Fibroblast of peridontal ligament (primary cell): ENCODE data around the gene DPM3.
"Not testable (repeated sequence)": the region's sequence is repeated elsewhere in the genome, so short reads cannot be mapped to it uniquely, and the experiment has no call there.

ENCODE experiments used
- DNase-seq: peaks from one replicate; pipeline ENCODE4 v3.0.0-alpha.2; 2010; ENCODE audit errors: extremely low read depth

The DPM3 gene

GRCh38 chr1:155175281-155175926 is 35.1 kb upstream of the DPM3 start:
- DNase-seq = no peak

- peak; percentile 16 for DNase-seq
Observed at GRCh38 chr1:155174324-155175280, 34.3 kb upstream of the DPM3 start.

- DNase-seq = peak; percentile 37
Observed at GRCh38 chr1:155173478-155174323, 33.4 kb upstream of the DPM3 start, which contains the start of gene TRIM46. TRIM46 (plus strand) TSS chr1:155173849; CDS start chr1:155173967, 118 bp downstream.

- DNase-seq = peak; percentile 96
Observed at GRCh38 chr1:155172732-155173477, 32.6 kb upstream of the DPM3 start, which contains the start of gene KRTCAP2. KRTCAP2 (minus strand) TSS chr1:155173304; CDS start chr1:155173224, 80 bp downstream.

GRCh38 chr1:155171836-155172731 is 31.8 kb upstream of the DPM3 start:
- no peak for DNase-seq

GRCh38 chr1:155170806-155171205 is 30.5 kb upstream of the DPM3 start:
- DNase-seq = no peak

- DNase-seq = no peak
Observed at GRCh38 chr1:155170101-155170785, 29.9 kb upstream of the DPM3 start.

GRCh38 chr1:155169541-155169940 is 29.2 kb upstream of the DPM3 start:
- DNase-seq = no peak

- DNase-seq = no peak
Observed at GRCh38 chr1:155168456-155169210, 28.3 kb upstream of the DPM3 start.

GRCh38 chr1:155168105-155168445 is 27.7 kb upstream of the DPM3 start:
- DNase-seq = not testable (repeated sequence)

- peak; percentile 81 for DNase-seq
Observed at GRCh38 chr1:155167166-155168104, 27.1 kb upstream of the DPM3 start.

- no peak for DNase-seq
Observed at GRCh38 chr1:155166471-155167165, 26.3 kb upstream of the DPM3 start.

- no peak for DNase-seq
Observed at GRCh38 chr1:155166051-155166470, 25.7 kb upstream of the DPM3 start.

- DNase-seq = not testable (repeated sequence)
Observed at GRCh38 chr1:155164625-155165024, 24.3 kb upstream of the DPM3 start.

GRCh38 chr1:155163785-155164184 is 23.5 kb upstream of the DPM3 start:
- not testable (repeated sequence) for DNase-seq

GRCh38 chr1:155162631-155163030 is 22.3 kb upstream of the DPM3 start:
- not testable (repeated sequence) for DNase-seq

- no peak for DNase-seq
Observed at GRCh38 chr1:155160128-155160527, 19.8 kb upstream of the DPM3 start.
